Measurements from ENCODE around the gene SETD4. TPM values are rescaled to one million over a fixed set of nuclear protein-coding genes. Genes with fewer than 3 reads are reported as not detected.

Gene SETD4
- total and polyA plus RNA-seq, 2 donors (not counting 3 experiments of a cell fraction or from before 2014, with no cell fraction given), result 13.0 to 25.1 TPM

DNA sequence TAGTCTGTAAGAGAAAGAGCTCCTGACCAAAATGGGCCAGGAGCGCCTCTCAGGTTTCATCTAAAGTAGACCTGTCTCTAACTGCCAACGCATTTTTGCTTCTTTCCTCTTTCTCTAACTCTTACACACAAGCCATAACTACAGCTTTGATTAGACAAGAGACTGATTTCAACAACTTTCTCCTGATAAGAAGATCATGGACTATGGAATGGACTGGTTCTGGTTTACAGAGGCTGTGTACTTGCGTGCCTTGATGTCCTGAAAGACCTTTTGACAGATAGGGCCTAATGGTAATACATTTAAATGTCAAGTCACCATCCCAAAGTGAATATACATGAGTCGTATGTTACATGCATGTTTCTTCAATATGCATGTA lies 3.7 kb upstream of the SETD4 start:
- intact Hi-C loops (cut with micrococcal nuclease) (loop anchor here (5.0 kb wide), 1 partner anchor 48 kb away; no protein-coding TSS in a partner anchor), dilution Hi-C loops (cut with MboI; ENCODE audit: extremely low pct_ligation_motif_present, low sequenced_read_pairs) (no loop called here)
- Histone ChIP-seq H3K79me2 (ENCODE audit: control insufficient read depth, insufficient read depth, low read length) (peaks cover under 1% of the 10 kb centered on the region), H3K27me3 (ENCODE audit: control insufficient read depth in 2 of 2, insufficient read depth in 2 of 2, low read length in 2 of 2) (no peaks in the 10 kb centered on the region), H3K4me1 (ENCODE audit: control insufficient read depth, extremely low read depth, insufficient read depth, low read length) (peaks cover 11% of the 10 kb centered on the region), H3K9me3 (replicated peaks; ENCODE audit: control insufficient read depth, insufficient read depth, low read length) (peaks cover 3% of the 10 kb centered on the region), H3K9ac (replicated peaks; ENCODE audit: extremely low read depth, insufficient read depth, low read length) (no peak overlapping the region), H3K36me3 (ENCODE audit: control insufficient read depth in 2 of 2, extremely low read depth in 1 of 2, insufficient read depth in 2 of 2, low read length in 2 of 2) (no peaks in the 10 kb centered on the region), H3K27ac (ENCODE audit: insufficient read depth, low read depth, low read length) (no peak overlapping the region), H2AFZ (ENCODE audit: low read depth, low read length) (no peak overlapping the region), H3K9me1 (replicated peaks; ENCODE audit: control insufficient read depth, extremely low read depth, insufficient read depth, low read length) (no peaks in the 10 kb centered on the region), H4K20me1 (replicated peaks; ENCODE audit: control insufficient read depth, extremely low read depth, insufficient read depth, low read length) (no peaks in the 10 kb centered on the region), H3K4me3 (replicated peaks in 1 of 3; ENCODE audit: insufficient read depth in 1 of 3, low read depth in 1 of 3, low read length in 3 of 3) (no peak overlapping the region), H3K4me2 (ENCODE audit: insufficient read depth, low read length) (no peak overlapping the region)
- DNase-seq (ENCODE audit: low read depth, low spot score) (no peak), FAIRE-seq (no peak)
- BruUV-seq (replicated peaks), result no TSS peak
- ChIA-PET POLR2A (no interaction called here), CTCF (interaction anchor here (1.4 kb wide), 1 partner anchor 41 kb away, joined by 4 read pairs; no protein-coding TSS in a partner anchor)
- TF ChIP-seq, protein P1, sequence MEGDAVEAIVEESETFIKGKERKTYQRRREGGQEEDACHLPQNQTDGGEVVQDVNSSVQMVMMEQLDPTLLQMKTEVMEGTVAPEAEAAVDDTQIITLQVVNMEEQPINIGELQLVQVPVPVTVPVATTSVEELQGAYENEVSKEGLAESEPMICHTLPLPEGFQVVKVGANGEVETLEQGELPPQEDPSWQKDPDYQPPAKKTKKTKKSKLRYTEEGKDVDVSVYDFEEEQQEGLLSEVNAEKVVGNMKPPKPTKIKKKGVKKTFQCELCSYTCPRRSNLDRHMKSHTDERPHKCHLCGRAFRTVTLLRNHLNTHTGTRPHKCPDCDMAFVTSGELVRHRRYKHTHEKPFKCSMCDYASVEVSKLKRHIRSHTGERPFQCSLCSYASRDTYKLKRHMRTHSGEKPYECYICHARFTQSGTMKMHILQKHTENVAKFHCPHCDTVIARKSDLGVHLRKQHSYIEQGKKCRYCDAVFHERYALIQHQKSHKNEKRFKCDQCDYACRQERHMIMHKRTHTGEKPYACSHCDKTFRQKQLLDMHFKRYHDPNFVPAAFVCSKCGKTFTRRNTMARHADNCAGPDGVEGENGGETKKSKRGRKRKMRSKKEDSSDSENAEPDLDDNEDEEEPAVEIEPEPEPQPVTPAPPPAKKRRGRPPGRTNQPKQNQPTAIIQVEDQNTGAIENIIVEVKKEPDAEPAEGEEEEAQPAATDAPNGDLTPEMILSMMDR (IDR thresholded peaks at IDR 0.05; ENCODE audit: extremely low read depth in 1 of 2, insufficient read depth in 1 of 2, low read depth in 1 of 2, low read length in 2 of 2), result no peak
- TF ChIP-seq MYC (IDR thresholded peaks at IDR 0.05; ENCODE audit: low read depth, low read length) (no peak), POLR2AphosphoS5 (IDR thresholded peaks at IDR 0.05; ENCODE audit: insufficient read depth, low read depth, low read length) (no peak), POLR2A (IDR thresholded peaks at IDR 0.05; ENCODE audit: low read depth, low read length) (no peak), JUN (IDR thresholded peaks at IDR 0.05; ENCODE audit: borderline replicate concordance, insufficient read depth, insufficient read length, low read depth) (no peak), MAX (IDR thresholded peaks at IDR 0.05; ENCODE audit: insufficient read depth, insufficient read length) (no peak), FOS (IDR thresholded peaks at IDR 0.05; ENCODE audit: borderline replicate concordance, insufficient read depth, low read length) (no peak)

Data from endothelial cell of umbilical vein (primary cell).